GM23338 (cell line): ENCODE data around the gene ADAMTS17. TPM values are rescaled to one million over a fixed set of nuclear protein-coding genes. Genes with fewer than 3 reads are reported as not detected.

Source experiments
- ATAC-seq: fragments of 200-7000 bp; cut with Tn5 transposase; 3 replicates; pipeline ENCODE4 v1.9.1; 2020
- DNase-seq: peaks from one replicate; pipeline ENCODE4 v3.0.0-alpha.2; 2015; ENCODE audit warnings: low spot score
- H2AFZ ChIP-seq: fragments of 200-600 bp; sonication (generic); 2 replicates; pipeline ENCODE4 v1.8.0; 2016; ENCODE audit warnings: antibody characterized with exemption, mild to moderate bottlenecking, moderate library complexity
- H3F3A ChIP-seq: fragments of 200-600 bp; sonication (generic); replicated peaks from 2 replicates; pipeline ENCODE4 v1.8.0; 2017; ENCODE audit warnings: antibody characterized with exemption, mixed run types, low read depth
- H3K27ac ChIP-seq: fragments of 200-600 bp; sonication (generic); 2 replicates; pipeline ENCODE4 v1.6.1; 2016; ENCODE audit warnings: low read depth
- H3K27me3 ChIP-seq: fragments of 200-600 bp; sonication (generic); 2 replicates; pipeline ENCODE4 v1.8.0; 2016; ENCODE audit warnings: mild to moderate bottlenecking, mixed run types, moderate library complexity; ENCODE audit not compliant: insufficient read depth
- H3K36me3 ChIP-seq: fragments of 200-600 bp; sonication (generic); 2 replicates; pipeline ENCODE4 v1.8.0; 2016; ENCODE audit warnings: mild to moderate bottlenecking; ENCODE audit not compliant: insufficient read depth
- H3K4me1 ChIP-seq: fragments of 200-600 bp; sonication (generic); 2 replicates; pipeline ENCODE4 v1.8.0; 2016; ENCODE audit warnings: mild to moderate bottlenecking, moderate library complexity; ENCODE audit not compliant: insufficient read depth
- H3K4me2 ChIP-seq: fragments of 200-600 bp; sonication (generic); 2 replicates; pipeline ENCODE4 v1.7.1; 2017; ENCODE audit warnings: mixed run types
- H3K4me3 ChIP-seq: fragments of 200-600 bp; sonication (generic); 2 replicates; pipeline ENCODE4 v1.6.1; 2016; ENCODE audit warnings: mixed run types
- H3K79me2 ChIP-seq: fragments of 200-600 bp; sonication (generic); replicated peaks from 2 replicates; pipeline ENCODE4 v1.8.0; 2017; ENCODE audit warnings: mild to moderate bottlenecking; ENCODE audit not compliant: insufficient read depth
- H3K9me2 ChIP-seq: fragments of 200-600 bp; sonication (generic); 2 replicates; pipeline ENCODE4 v1.8.0; 2017; ENCODE audit not compliant: insufficient read depth
- H4K20me1 ChIP-seq: fragments of 200-600 bp; sonication (generic); replicated peaks from 2 replicates; pipeline ENCODE4 v1.8.0; 2017; ENCODE audit warnings: mild to moderate bottlenecking; ENCODE audit not compliant: insufficient read depth
- H3K27ac Mint-ChIP-seq: 2 replicates; pipeline ENCODE4 v1.8.0; 2020; ENCODE audit warnings: inconsistent platforms, mild to moderate bottlenecking, moderate library complexity, mixed read lengths
- H3K27me3 Mint-ChIP-seq: 3 replicates; pipeline ENCODE4 v1.8.0; 2022; ENCODE audit warnings: low read depth, mild to moderate bottlenecking, moderate library complexity, mixed read lengths, inconsistent platforms; ENCODE audit not compliant: insufficient read depth, poor library complexity
- H3K36me3 Mint-ChIP-seq: 3 replicates; pipeline ENCODE4 v1.8.0; 2021; ENCODE audit warnings: low read depth, mild to moderate bottlenecking, inconsistent platforms, moderate library complexity, mixed read lengths
- H3K4me1 Mint-ChIP-seq: 3 replicates; pipeline ENCODE4 v1.8.0; 2020; ENCODE audit warnings: mild to moderate bottlenecking, inconsistent platforms, mixed read lengths
- H3K4me3 Mint-ChIP-seq: 3 replicates; pipeline ENCODE4 v1.8.0; 2021; ENCODE audit warnings: moderate library complexity, mild to moderate bottlenecking, inconsistent platforms, mixed read lengths
- H3K9me3 Mint-ChIP-seq: 3 replicates; pipeline ENCODE4 v1.8.0; 2020; ENCODE audit warnings: moderate library complexity, mild to moderate bottlenecking, inconsistent platforms, mixed read lengths
- EZH2 ChIP-seq: fragments of 200-600 bp; sonication (generic); IDR thresholded peaks from one replicate; pipeline ENCODE4 v1.8.0; 2017; ENCODE audit warnings: antibody characterized with exemption, mild to moderate bottlenecking, low read depth; ENCODE audit not compliant: unreplicated experiment
- EZH2phosphoT487 ChIP-seq: fragments of 200-600 bp; sonication (generic); IDR thresholded peaks from one replicate; pipeline ENCODE4 v1.8.1; 2018; ENCODE audit warnings: antibody characterized with exemption; ENCODE audit not compliant: unreplicated experiment
- JUNB ChIP-seq: IDR thresholded peaks from one replicate; pipeline ENCODE4 v1.6.1; 2016; ENCODE audit warnings: antibody characterized with exemption; ENCODE audit not compliant: unreplicated experiment
- NANOG ChIP-seq: IDR thresholded peaks from 2 replicates; pipeline ENCODE4 v1.6.1; 2016; ENCODE audit warnings: antibody characterized with exemption, borderline replicate concordance
- POLR2AphosphoS5 ChIP-seq: IDR thresholded peaks from 2 replicates; pipeline ENCODE4 v1.6.1; 2016; ENCODE audit warnings: antibody characterized with exemption, low read depth
- STAT1 ChIP-seq: IDR thresholded peaks from one replicate; pipeline ENCODE4 v1.6.1; 2016; ENCODE audit warnings: antibody characterized with exemption; ENCODE audit not compliant: unreplicated experiment
- ZNF114 ChIP-seq: fragments of 250-450 bp; sonication (Bioruptor Pico); IDR thresholded peaks from 2 replicates; pipeline ENCODE4 v1.5.0; 2020; ENCODE audit warnings: mild to moderate bottlenecking, moderate library complexity
- ZNF331 ChIP-seq: fragments of 250-450 bp; sonication (Bioruptor Pico); IDR thresholded peaks from 2 replicates; pipeline ENCODE4 v1.5.0; 2020; ENCODE audit warnings: low read depth, mild to moderate bottlenecking, moderate library complexity
- polyA plus RNA-seq: library from polyadenylated mRNA; unstranded; fragments of >200 nt; fragmentation: Nextera tagmentation; extraction: Ambion mirVana; gene quantifications from 2 replicates; pipeline ENCODE4 v1.2.1, GENCODE V29; 2016
- total RNA-seq: library from RNA; depleted of rRNA; stranded (reverse); fragments of >200 nt; shearing (Covaris generic); gene quantifications from 2 replicates; pipeline ENCODE4 v1.2.3, GENCODE V29; 2014
- TF ChIP-seq, protein P1 (sequence below): IDR thresholded peaks from one replicate; pipeline ENCODE4 v1.6.1; 2018; ENCODE audit warnings: antibody characterized with exemption; ENCODE audit not compliant: unreplicated experiment
- TF ChIP-seq, protein P2 (sequence below), 2 experiments: fragments of 200-600 bp in 1 of 2; sonication (generic) in 1 of 2; conservative IDR thresholded peaks; 2 replicates each; pipeline versions ENCODE4 v1.5.1 to v1.6.1; 2016 to 2017; ENCODE audit warnings: antibody characterized with exemption in 2 of 2, low read depth in 2 of 2, mild to moderate bottlenecking in 2 of 2, moderate library complexity in 1 of 2
- TF ChIP-seq, protein P3 (sequence below): IDR thresholded peaks from 2 replicates; pipeline ENCODE4 v1.6.1; 2016; ENCODE audit warnings: antibody characterized with exemption

ADAMTS17 gene
- total and polyA plus RNA-seq, 2 experiments from 2014 or later = 0.60 to 3.8 TPM

DNA sequence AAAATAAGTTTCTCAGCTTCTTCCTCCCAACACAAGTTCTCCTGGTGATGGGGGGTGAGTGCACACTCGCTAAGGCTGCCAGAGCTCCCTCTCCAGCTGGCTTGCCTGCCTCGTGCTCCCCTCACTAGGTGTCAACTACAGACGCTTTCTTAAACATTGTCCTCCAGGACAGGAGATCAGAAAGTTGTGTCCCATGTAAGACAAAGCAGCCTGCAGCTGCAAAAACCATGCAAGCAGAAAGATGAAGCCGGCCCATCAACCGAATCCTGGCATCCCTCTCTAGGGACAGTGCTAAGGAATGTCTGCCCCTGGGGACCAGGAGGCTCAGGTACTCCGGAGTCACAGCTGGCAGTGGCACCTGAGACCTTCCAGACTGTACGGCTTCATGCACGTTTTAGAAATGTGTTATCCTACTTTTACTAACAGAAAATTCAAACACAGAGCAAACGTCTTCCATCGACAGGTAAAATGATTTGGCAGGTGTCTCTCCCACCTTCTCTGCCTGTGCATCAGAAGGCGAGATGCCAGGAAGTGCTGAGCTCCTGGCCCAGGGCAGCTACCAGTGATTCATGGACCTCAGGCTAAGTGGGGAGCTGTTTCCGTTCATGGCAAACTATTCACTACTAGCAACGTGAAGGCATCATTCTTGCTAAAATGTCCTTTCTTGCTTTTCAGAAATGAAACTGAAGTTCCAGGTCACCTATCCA is 246.1 kb downstream of the ADAMTS17 start:
- no peak for TF ChIP-seq NANOG
- TF ChIP-seq EZH2phosphoT487 = no peak
- TF ChIP-seq ZNF331 (CRISPR knock-in tag) = no peak
- TF ChIP-seq, protein P1, sequence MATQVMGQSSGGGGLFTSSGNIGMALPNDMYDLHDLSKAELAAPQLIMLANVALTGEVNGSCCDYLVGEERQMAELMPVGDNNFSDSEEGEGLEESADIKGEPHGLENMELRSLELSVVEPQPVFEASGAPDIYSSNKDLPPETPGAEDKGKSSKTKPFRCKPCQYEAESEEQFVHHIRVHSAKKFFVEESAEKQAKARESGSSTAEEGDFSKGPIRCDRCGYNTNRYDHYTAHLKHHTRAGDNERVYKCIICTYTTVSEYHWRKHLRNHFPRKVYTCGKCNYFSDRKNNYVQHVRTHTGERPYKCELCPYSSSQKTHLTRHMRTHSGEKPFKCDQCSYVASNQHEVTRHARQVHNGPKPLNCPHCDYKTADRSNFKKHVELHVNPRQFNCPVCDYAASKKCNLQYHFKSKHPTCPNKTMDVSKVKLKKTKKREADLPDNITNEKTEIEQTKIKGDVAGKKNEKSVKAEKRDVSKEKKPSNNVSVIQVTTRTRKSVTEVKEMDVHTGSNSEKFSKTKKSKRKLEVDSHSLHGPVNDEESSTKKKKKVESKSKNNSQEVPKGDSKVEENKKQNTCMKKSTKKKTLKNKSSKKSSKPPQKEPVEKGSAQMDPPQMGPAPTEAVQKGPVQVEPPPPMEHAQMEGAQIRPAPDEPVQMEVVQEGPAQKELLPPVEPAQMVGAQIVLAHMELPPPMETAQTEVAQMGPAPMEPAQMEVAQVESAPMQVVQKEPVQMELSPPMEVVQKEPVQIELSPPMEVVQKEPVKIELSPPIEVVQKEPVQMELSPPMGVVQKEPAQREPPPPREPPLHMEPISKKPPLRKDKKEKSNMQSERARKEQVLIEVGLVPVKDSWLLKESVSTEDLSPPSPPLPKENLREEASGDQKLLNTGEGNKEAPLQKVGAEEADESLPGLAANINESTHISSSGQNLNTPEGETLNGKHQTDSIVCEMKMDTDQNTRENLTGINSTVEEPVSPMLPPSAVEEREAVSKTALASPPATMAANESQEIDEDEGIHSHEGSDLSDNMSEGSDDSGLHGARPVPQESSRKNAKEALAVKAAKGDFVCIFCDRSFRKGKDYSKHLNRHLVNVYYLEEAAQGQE = no peak
- TF ChIP-seq STAT1 = no peak
- no peak for TF ChIP-seq POLR2AphosphoS5
- TF ChIP-seq, protein P2, sequence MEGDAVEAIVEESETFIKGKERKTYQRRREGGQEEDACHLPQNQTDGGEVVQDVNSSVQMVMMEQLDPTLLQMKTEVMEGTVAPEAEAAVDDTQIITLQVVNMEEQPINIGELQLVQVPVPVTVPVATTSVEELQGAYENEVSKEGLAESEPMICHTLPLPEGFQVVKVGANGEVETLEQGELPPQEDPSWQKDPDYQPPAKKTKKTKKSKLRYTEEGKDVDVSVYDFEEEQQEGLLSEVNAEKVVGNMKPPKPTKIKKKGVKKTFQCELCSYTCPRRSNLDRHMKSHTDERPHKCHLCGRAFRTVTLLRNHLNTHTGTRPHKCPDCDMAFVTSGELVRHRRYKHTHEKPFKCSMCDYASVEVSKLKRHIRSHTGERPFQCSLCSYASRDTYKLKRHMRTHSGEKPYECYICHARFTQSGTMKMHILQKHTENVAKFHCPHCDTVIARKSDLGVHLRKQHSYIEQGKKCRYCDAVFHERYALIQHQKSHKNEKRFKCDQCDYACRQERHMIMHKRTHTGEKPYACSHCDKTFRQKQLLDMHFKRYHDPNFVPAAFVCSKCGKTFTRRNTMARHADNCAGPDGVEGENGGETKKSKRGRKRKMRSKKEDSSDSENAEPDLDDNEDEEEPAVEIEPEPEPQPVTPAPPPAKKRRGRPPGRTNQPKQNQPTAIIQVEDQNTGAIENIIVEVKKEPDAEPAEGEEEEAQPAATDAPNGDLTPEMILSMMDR (conservative IDR thresholded peaks at IDR 0.05; ENCODE audit: low read depth in 2 of 2) = no peak
- TF ChIP-seq JUNB = no peak
- H3F3A ChIP-seq = no peaks in the 10 kb centered on the region
- ATAC-seq = no peak
- H3K4me1 ChIP-seq = no peaks in the 10 kb centered on the region
- no peak overlapping the region; the same call in 1 of the 2 replicates for H2AFZ ChIP-seq
- H3K36me3 ChIP-seq = no peaks in the 10 kb centered on the region
- no peaks in the 10 kb centered on the region for H3K27me3 ChIP-seq
- H3K36me3 Mint-ChIP-seq = no peaks in the 10 kb centered on the region; the same call in 2 of the 3 replicates
- H3K27ac ChIP-seq = no peak overlapping the region
- H4K20me1 ChIP-seq = no peaks in the 10 kb centered on the region
- DNase-seq = no peak
- H3K27me3 Mint-ChIP-seq = peaks cover 8% of the 10 kb centered on the region
- no peak overlapping the region for H3K4me2 ChIP-seq
- H3K4me3 Mint-ChIP-seq = no peak overlapping the region
- H3K79me2 ChIP-seq = no peaks in the 10 kb centered on the region
- H3K9me3 Mint-ChIP-seq = no peaks in the 10 kb centered on the region
- no peak overlapping the region for H3K27ac Mint-ChIP-seq
- H3K4me3 ChIP-seq = no peak overlapping the region
- H3K4me1 Mint-ChIP-seq = peaks cover 9% of the 10 kb centered on the region
- H3K9me2 ChIP-seq = no peaks in the 10 kb centered on the region

DNA sequence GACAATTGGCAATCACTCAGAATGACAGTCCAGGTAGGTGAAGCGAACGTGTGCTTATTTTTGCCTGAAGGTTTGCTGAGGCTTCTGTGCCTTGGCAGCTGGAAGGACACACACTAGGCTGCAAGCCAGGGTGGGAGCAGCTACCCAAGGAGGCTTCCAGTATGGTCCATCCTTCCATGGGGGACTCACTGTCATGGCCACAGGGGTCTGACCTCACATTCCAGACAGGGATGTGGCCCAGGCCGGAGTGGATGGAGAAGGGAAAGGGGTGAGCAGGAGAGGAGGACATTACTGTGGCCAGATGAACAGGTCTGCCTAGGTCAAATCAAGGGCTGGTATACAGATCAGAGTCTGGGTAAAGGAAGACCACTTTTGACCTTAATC is 247.7 kb downstream of the ADAMTS17 start:
- H3K27ac Mint-ChIP-seq = no peak overlapping the region
- peaks cover 5% of the 10 kb centered on the region; the same call in 2 of the 3 replicates for H3K9me3 Mint-ChIP-seq
- Histone ChIP-seq H2AFZ (no peak overlapping the region), H3K4me3 (no peak overlapping the region), H3F3A (no peaks in the 10 kb centered on the region), H4K20me1 (no peaks in the 10 kb centered on the region), H3K79me2 (no peaks in the 10 kb centered on the region), H3K4me1 (no peaks in the 10 kb centered on the region), H3K27me3 (no peaks in the 10 kb centered on the region), H3K4me2 (no peak overlapping the region), H3K36me3 (no peaks in the 10 kb centered on the region), H3K9me2 (no peaks in the 10 kb centered on the region), H3K27ac (no peak overlapping the region)
- H3K4me3 Mint-ChIP-seq = no peak overlapping the region
- ATAC-seq (no peak), DNase-seq (no peak)
- peaks cover 8% of the 10 kb centered on the region for H3K27me3 Mint-ChIP-seq
- H3K36me3 Mint-ChIP-seq = no peaks in the 10 kb centered on the region
- H3K4me1 Mint-ChIP-seq = peaks cover 9% of the 10 kb centered on the region
- TF ChIP-seq ZNF114 (CRISPR knock-in tag) (no peak), NANOG (no peak), JUNB (no peak), POLR2AphosphoS5 (no peak), ZNF331 (CRISPR knock-in tag) (no peak), EZH2phosphoT487 (no peak), EZH2 (no peak)
- TF ChIP-seq, protein P1 = no peak
- TF ChIP-seq, protein P3, sequence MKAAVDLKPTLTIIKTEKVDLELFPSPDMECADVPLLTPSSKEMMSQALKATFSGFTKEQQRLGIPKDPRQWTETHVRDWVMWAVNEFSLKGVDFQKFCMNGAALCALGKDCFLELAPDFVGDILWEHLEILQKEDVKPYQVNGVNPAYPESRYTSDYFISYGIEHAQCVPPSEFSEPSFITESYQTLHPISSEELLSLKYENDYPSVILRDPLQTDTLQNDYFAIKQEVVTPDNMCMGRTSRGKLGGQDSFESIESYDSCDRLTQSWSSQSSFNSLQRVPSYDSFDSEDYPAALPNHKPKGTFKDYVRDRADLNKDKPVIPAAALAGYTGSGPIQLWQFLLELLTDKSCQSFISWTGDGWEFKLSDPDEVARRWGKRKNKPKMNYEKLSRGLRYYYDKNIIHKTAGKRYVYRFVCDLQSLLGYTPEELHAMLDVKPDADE = no peak
